GM18870 (cell line): ENCODE results near the gene WFDC13.
"Not testable (repeated sequence)": the region's sequence is repeated elsewhere in the genome, so short reads cannot be mapped to it uniquely, and the experiment has no call there.

Source experiments
- ATAC-seq: cut with Tn5 transposase; IDR thresholded peaks from one replicate; pipeline ENCODE4 v1.9.1; 2021; ENCODE audit warnings: moderate library complexity; ENCODE audit not compliant: unreplicated experiment

The WFDC13 gene

GRCh38 chr20:45701873-45702272 is at the start of gene WFDC13:
WFDC13 (plus strand) TSS chr20:45702038; CDS start chr20:45702124, 86 bp downstream.
- ATAC-seq = no peak

GRCh38 chr20:45657038-45657437 is 44.8 kb upstream of the WFDC13 start:
- not testable (repeated sequence) for ATAC-seq

GRCh38 chr20:45670139-45670538 is 31.7 kb upstream of the WFDC13 start, which contains the start of gene WFDC11:
WFDC11 (minus strand) TSS chr20:45670239; CDS start chr20:45650600, 19,639 bp downstream.
- no peak for ATAC-seq

GRCh38 chr20:45672765-45673164 is 29.1 kb upstream of the WFDC13 start:
- no peak for ATAC-seq

GRCh38 chr20:45679650-45680049 is 22.2 kb upstream of the WFDC13 start:
- no peak for ATAC-seq

GRCh38 chr20:45685896-45686295 is 15.9 kb upstream of the WFDC13 start:
- ATAC-seq = no peak

GRCh38 chr20:45693346-45693745 is 8.5 kb upstream of the WFDC13 start:
- ATAC-seq = not testable (repeated sequence)

- ATAC-seq = no peak
Observed at GRCh38 chr20:45695496-45695895, 6.3 kb upstream of the WFDC13 start.

GRCh38 chr20:45701104-45701503 is 734 bp upstream of the WFDC13 start:
- no peak for ATAC-seq

GRCh38 chr20:45704969-45705637 is 3.3 kb downstream of the WFDC13 start, which contains the start of gene WFDC10B:
WFDC10B (minus strand) TSS chr20:45705019; CDS start chr20:45685992, 19,027 bp downstream.
- ATAC-seq = no peak

- ATAC-seq = not testable (repeated sequence)
Observed at GRCh38 chr20:45716141-45716688, 14.4 kb downstream of the WFDC13 start.

- no peak for ATAC-seq
Observed at GRCh38 chr20:45722047-45722446, 20.2 kb downstream of the WFDC13 start, which contains the start of gene SPINT4. SPINT4 (plus strand) TSS chr20:45722347; CDS start chr20:45722368, 21 bp downstream.

- no peak for ATAC-seq
Observed at GRCh38 chr20:45725134-45725533, 23.3 kb downstream of the WFDC13 start.

- no peak for ATAC-seq
Observed at GRCh38 chr20:45727044-45727443, 25.2 kb downstream of the WFDC13 start.

- ATAC-seq = no peak
Observed at GRCh38 chr20:45732199-45732598, 30.4 kb downstream of the WFDC13 start.

GRCh38 chr20:45735552-45735951 is 33.7 kb downstream of the WFDC13 start:
- ATAC-seq = no peak

- no peak for ATAC-seq
Observed at GRCh38 chr20:45735988-45736387, 34.1 kb downstream of the WFDC13 start.

GRCh38 chr20:45742596-45742995 is 40.8 kb downstream of the WFDC13 start:
- ATAC-seq = no peak

- ATAC-seq = no peak
Observed at GRCh38 chr20:45745015-45745414, 43.2 kb downstream of the WFDC13 start.

GRCh38 chr20:45751721-45752120 is 49.9 kb downstream of the WFDC13 start:
- ATAC-seq = no peak

GRCh38 chr20:45752746-45753145 is 50.9 kb downstream of the WFDC13 start:
- ATAC-seq = no peak

GRCh38 chr20:45758096-45758495 is 56.3 kb downstream of the WFDC13 start:
- ATAC-seq = no peak
